MM.1S (cell line): ENCODE measurements around the gene ACER3.
"Not testable (repeated sequence)": the region's sequence is repeated elsewhere in the genome, so short reads cannot be mapped to it uniquely, and the experiment has no call there.

Source experiments
- DNase-seq: peaks from one replicate; pipeline ENCODE4 v3.0.0-alpha.2; 2015
- H2AFZ ChIP-seq: fragments of 300-600 bp; sonication (generic); 2 replicates; pipeline ENCODE4 v1.6.0; 2016; ENCODE audit warnings: antibody characterized with exemption, low read length
- H3F3A ChIP-seq: fragments of 300-600 bp; sonication (generic); 2 replicates; pipeline ENCODE4 v1.6.1; 2016; ENCODE audit warnings: mild to moderate bottlenecking, antibody characterized with exemption, low read length, moderate library complexity, mixed read lengths; ENCODE audit not compliant: insufficient read depth
- H3K27ac ChIP-seq: fragments of 300-600 bp; sonication (generic); 2 replicates; pipeline ENCODE4 v1.5.1; 2016; ENCODE audit warnings: mild to moderate bottlenecking, low read length
- H3K27me3 ChIP-seq: fragments of 300-600 bp; sonication (generic); replicated peaks from 2 replicates; pipeline ENCODE4 v1.6.0; 2016; ENCODE audit warnings: low read length; ENCODE audit not compliant: insufficient read depth
- H3K36me3 ChIP-seq: fragments of 300-600 bp; sonication (generic); replicated peaks from 2 replicates; pipeline ENCODE4 v1.6.1; 2016; ENCODE audit warnings: mild to moderate bottlenecking, low read length, mixed read lengths; ENCODE audit not compliant: insufficient read depth
- H3K4me1 ChIP-seq: fragments of 300-600 bp; sonication (generic); 2 replicates; pipeline ENCODE4 v1.6.1; 2016; ENCODE audit warnings: low read length, mixed read lengths
- H3K4me2 ChIP-seq: fragments of 300-600 bp; sonication (generic); 2 replicates; pipeline ENCODE4 v1.6.0; 2016; ENCODE audit warnings: low read depth, low read length
- H3K4me3 ChIP-seq: fragments of 300-600 bp; sonication (generic); 2 replicates; pipeline ENCODE4 v1.5.1; 2016; ENCODE audit warnings: low read length, mixed read lengths
- H3K79me2 ChIP-seq: fragments of 300-600 bp; sonication (generic); 2 replicates; pipeline ENCODE4 v1.6.1; 2016; ENCODE audit warnings: mixed run types, low read length, mixed read lengths
- H3K9ac ChIP-seq: fragments of 300-600 bp; sonication (generic); 2 replicates; pipeline ENCODE4 v1.6.1; 2016; ENCODE audit warnings: low read length, mixed read lengths
- H3K9me2 ChIP-seq: fragments of 300-600 bp; sonication (generic); replicated peaks from 2 replicates; pipeline ENCODE4 v1.6.1; 2016; ENCODE audit warnings: mild to moderate bottlenecking, low read length, mixed read lengths; ENCODE audit not compliant: insufficient read depth
- H3K9me3 ChIP-seq: fragments of 300-600 bp; sonication (generic); replicated peaks from 2 replicates; pipeline ENCODE4 v1.6.1; 2016; ENCODE audit warnings: mild to moderate bottlenecking, low read length, mixed read lengths; ENCODE audit not compliant: insufficient read depth
- H4K20me1 ChIP-seq: fragments of 300-600 bp; sonication (generic); 2 replicates; pipeline ENCODE4 v1.6.1; 2016; ENCODE audit warnings: mild to moderate bottlenecking, low read length, moderate library complexity, mixed read lengths; ENCODE audit not compliant: insufficient read depth
- EZH2 ChIP-seq: fragments of 300-600 bp; sonication (generic); optimal IDR thresholded peaks from 2 replicates; pipeline ENCODE3; 2017; ENCODE audit warnings: low read depth, mild to moderate bottlenecking, antibody characterized with exemption, low read length, mixed read lengths
- EZH2phosphoT487 ChIP-seq: fragments of 300-600 bp; sonication (generic); IDR thresholded peaks from 2 replicates; pipeline ENCODE4 v1.6.1; 2018; ENCODE audit warnings: antibody characterized with exemption, low read length
- TF ChIP-seq, protein P1 (sequence below): fragments of 300-600 bp; sonication (generic); IDR thresholded peaks from 2 replicates; pipeline ENCODE4 v1.5.1; 2016; ENCODE audit warnings: antibody characterized with exemption, low read length, mixed read lengths

The ACER3 gene

DNA sequence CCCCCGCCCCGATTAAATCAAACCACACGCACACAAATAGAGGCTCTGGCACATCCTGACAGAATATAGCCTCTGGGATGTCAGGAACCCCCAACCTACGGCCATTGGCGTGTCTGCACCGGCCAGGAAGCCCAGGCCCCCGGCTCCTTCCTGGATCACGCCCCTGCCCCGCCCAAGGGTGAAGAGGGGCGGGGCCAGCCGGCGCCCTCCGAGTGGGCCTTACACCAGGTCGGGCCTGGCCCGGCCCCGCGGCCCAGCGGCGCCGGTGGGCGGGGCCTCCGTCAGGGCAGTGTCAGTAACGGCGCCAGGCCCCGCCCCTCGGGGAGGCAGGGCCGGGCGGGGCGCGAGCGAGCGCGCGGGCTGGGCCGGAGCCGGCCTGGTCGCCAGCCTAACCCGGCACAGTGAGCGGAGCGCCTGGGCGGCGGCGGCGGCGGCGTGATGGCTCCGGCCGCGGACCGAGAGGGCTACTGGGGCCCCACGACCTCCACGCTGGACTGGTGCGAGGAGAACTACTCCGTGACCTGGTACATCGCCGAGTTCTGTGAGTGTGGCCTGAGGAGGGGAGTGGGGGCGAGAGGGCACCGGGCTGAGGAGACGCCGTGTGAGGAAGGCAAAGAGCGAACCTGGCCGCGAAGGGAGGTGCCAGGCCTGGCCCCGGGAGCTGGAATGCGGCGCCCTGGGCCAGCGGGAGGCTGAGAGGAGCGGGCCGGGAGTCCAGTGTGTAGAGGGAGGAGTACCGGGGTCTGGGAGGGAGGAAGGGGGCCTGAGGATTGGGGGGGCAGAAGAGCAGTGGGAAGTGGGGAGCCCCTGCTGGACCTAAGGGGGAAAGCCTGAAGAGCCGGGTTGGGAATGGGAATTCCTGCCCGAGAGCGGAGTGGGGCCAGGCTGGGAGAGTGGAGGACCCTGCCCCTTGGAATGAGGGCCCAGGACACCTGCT is at the start of gene ACER3:
ACER3 (plus strand) TSS at position 380 of the 937 bp plus-strand sequence; CDS start at position 439, 59 bp downstream.
- Histone ChIP-seq H3K27ac (no peak within 1 kb of the TSS), H3K36me3 (no peaks in the 10 kb centered on the region), H3K9me2 (no peaks in the 10 kb centered on the region), H3K9ac (peak within 1 kb of the TSS; percentile 75), H3K4me1 (peaks cover 11% of the 10 kb centered on the region; the same call in 1 of the 2 replicates), H3K4me2 (peak within 1 kb of the TSS; percentile 72), H2AFZ (peak within 1 kb of the TSS; percentile 98), H3K79me2 (0 out of 2 replicates have a peak, but pooled peaks cover 8% of the 10 kb centered on the region), H3K9me3 (no peaks in the 10 kb centered on the region), H4K20me1 (no peaks in the 10 kb centered on the region), H3F3A (no peaks in the 10 kb centered on the region), H3K4me3 (peak within 1 kb of the TSS; percentile 87), H3K27me3 (no peaks in the 10 kb centered on the region)
- peak; percentile 96 for DNase-seq
- TF ChIP-seq, protein P1, sequence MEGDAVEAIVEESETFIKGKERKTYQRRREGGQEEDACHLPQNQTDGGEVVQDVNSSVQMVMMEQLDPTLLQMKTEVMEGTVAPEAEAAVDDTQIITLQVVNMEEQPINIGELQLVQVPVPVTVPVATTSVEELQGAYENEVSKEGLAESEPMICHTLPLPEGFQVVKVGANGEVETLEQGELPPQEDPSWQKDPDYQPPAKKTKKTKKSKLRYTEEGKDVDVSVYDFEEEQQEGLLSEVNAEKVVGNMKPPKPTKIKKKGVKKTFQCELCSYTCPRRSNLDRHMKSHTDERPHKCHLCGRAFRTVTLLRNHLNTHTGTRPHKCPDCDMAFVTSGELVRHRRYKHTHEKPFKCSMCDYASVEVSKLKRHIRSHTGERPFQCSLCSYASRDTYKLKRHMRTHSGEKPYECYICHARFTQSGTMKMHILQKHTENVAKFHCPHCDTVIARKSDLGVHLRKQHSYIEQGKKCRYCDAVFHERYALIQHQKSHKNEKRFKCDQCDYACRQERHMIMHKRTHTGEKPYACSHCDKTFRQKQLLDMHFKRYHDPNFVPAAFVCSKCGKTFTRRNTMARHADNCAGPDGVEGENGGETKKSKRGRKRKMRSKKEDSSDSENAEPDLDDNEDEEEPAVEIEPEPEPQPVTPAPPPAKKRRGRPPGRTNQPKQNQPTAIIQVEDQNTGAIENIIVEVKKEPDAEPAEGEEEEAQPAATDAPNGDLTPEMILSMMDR: no peak
- no peak for TF ChIP-seq EZH2
- no peak for TF ChIP-seq EZH2phosphoT487

DNA sequence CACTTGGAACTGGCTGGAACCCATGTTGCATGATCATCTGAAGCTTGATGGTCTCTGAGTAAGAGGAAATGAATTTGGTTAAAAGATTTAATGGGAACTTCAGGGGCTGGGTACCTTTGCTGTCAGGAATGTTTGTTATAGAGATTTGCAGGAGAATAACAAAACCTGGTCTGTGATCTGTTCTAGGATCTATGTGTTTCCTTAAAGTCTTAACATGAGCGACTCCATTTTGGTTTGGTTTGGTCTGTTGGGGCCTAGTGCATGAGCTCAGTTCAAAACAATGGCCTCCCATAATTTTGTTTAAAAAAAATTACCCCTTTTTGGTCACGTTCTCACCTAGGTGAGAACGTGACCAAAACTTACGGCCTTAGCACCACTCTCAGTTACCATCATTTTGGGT is 49.5 kb upstream of the ACER3 start:
- Histone ChIP-seq H3K36me3 (no peaks in the 10 kb centered on the region), H4K20me1 (no peaks in the 10 kb centered on the region), H3K27me3 (no peaks in the 10 kb centered on the region), H3K9me3 (no peaks in the 10 kb centered on the region), H3K9ac (no peak overlapping the region), H3K4me3 (no peak overlapping the region), H3K4me2 (no peak overlapping the region), H3F3A (no peaks in the 10 kb centered on the region), H2AFZ (no peak overlapping the region), H3K9me2 (no peaks in the 10 kb centered on the region), H3K4me1 (no peaks in the 10 kb centered on the region), H3K27ac (no peak overlapping the region), H3K79me2 (no peaks in the 10 kb centered on the region)
- TF ChIP-seq EZH2: no peak
- no peak for DNase-seq

DNA sequence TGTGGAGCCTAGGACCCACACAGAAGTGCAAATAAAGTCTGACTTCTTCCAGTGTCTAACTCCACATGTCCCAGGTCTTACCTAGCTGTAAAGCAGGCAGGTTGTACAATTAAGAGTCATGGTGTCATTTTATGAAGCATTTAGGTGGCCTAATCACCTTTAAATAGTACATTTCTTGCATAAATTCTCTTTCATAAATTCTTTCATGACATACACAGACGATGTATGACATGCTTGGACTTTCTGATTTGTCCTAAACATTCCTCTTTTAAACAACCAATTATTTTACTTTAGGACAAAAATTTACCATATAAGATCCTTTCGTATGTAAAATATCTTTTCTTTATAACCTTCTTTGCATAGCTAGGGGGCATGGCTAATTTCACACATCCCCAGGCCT is 46.3 kb upstream of the ACER3 start:
- Histone ChIP-seq H2AFZ (no peak overlapping the region), H3K4me1 (no peaks in the 10 kb centered on the region), H3K27ac (no peak overlapping the region), H3K9me3 (no peaks in the 10 kb centered on the region), H3K79me2 (no peaks in the 10 kb centered on the region), H3K27me3 (no peaks in the 10 kb centered on the region), H3K9ac (no peak overlapping the region), H3F3A (no peaks in the 10 kb centered on the region), H3K9me2 (no peaks in the 10 kb centered on the region), H4K20me1 (no peaks in the 10 kb centered on the region), H3K36me3 (no peaks in the 10 kb centered on the region), H3K4me2 (no peak overlapping the region), H3K4me3 (no peak overlapping the region)
- DNase-seq: no peak
- TF ChIP-seq EZH2phosphoT487 (no peak), EZH2 (no peak)
- TF ChIP-seq, protein P1: no peak

DNA sequence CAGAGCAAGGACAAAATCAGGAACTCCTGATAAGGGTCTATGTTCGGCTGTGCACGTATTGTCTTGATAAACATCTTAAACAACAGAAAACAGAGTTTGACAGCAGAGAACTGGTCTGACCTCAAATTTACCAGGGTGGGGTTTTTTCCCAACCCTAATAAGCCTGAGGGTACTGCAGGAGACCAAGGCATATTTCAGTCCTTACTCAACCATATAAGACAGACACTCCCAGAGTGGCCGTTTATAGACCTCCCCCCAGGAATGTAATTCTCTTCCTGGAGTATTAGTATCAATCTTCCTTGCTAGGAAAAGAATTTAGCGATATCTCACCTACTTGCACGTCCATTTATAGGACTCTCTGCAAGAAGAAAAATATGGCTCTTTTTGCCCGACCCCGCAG is 45.0 kb upstream of the ACER3 start:
- not testable (repeated sequence) for H3K9me3 ChIP-seq, H3K9me2 ChIP-seq

More for the DNA sequence above, 45.0 kb upstream of the ACER3 start:
- H3K36me3 ChIP-seq, H2AFZ ChIP-seq, H4K20me1 ChIP-seq, H3K27ac ChIP-seq, H3K9ac ChIP-seq, H3K79me2 ChIP-seq, H3F3A ChIP-seq, DNase-seq, H3K4me1 ChIP-seq, H3K4me2 ChIP-seq, H3K4me3 ChIP-seq, H3K27me3 ChIP-seq: not testable (repeated sequence)
